NAMALWA (cell line): Measurements from ENCODE around the gene ARPP21.

Source experiments
- DNase-seq: peaks from one replicate; pipeline ENCODE4 v3.0.0-alpha.2; 2015; ENCODE audit warnings: low spot score

Gene ARPP21

GRCh38 chr3:35675621-35676020 is 36.3 kb downstream of the ARPP21 start:
- DNase-seq = no peak

DNA sequence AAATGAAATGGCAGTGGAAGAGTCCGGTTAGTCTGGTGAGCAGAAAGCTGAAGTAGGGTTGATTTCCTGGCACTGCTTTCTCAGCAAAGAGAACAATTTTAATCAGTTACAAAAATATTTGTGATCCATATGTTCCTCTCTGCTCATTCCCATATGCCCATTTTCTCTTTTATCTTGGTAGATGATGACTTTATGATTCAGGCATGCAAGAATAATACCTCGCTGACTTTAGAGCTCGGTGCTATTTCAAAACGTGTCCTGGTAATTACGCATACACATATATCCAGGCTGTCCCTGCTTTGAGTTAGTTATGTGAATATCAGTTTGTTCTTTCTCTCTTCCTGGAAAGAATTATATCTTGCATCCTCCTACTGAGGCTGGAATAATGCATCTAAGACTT is 38.5 kb downstream of the ARPP21 start:
- DNase-seq = no peak

DNA sequence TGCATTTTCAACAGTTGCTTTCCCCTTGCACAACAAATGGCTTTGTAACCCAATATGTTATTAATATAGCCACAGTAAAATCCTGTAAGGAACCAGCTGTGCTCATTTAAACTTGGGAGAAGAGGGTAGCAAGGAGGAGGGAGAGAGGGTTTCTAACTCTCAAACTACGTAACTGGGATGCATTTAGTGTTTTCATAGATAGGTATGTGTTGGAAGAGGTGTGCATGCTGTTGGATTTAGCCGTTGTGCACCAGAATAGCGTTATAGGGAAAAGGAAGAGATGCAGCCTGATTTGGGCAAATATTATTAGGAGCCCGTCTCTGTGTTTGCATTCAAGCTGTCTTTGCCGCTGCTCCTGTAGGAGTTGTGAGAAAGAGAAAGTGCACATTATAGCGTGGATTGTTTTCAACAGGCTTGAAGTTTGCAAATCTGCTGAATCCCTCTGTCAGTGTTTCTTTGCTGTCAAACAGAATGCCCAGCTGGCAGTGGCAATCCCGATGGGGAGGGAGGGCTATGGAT is 39.4 kb downstream of the ARPP21 start:
- DNase-seq = no peak

GRCh38 chr3:35679409-35680080 is 40.2 kb downstream of the ARPP21 start:
- DNase-seq = no peak

DNA sequence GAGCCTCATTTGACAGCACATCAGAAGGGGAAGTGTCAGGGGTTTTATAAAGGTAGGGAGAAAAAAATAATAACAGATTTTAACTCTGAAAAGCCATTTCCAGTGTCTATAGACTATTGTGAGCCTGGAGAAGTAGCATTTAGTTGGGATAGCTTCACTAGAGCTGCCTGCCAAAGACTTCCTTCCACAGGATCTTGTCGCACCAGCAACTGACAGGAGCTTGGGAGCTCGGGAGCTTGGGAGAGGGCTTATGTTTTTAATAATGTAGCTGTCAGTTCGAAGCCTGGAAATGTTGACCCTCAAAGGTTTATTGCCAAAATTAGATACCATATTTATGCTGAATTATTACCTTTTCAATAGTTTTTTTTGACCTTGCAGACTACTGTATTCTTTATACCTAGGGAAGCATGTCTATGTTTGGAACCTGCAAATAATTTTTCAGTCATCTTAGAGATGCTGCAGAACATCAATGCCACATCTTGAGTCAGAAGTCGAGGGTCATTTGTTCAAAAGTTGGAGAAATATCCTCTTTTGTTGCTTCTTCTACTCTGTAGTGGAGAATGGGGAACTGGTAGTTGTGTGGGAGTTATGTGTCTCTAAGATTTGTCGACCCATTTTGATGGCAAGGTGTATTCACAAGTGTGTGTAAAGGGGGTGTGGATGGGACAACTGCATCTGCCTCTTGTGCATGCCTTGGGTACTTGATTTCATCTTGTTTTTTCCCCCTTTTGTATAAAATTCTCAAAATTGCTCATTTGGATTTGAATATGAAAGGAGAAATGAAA is 41.7 kb downstream of the ARPP21 start:
- DNase-seq = no peak

DNA sequence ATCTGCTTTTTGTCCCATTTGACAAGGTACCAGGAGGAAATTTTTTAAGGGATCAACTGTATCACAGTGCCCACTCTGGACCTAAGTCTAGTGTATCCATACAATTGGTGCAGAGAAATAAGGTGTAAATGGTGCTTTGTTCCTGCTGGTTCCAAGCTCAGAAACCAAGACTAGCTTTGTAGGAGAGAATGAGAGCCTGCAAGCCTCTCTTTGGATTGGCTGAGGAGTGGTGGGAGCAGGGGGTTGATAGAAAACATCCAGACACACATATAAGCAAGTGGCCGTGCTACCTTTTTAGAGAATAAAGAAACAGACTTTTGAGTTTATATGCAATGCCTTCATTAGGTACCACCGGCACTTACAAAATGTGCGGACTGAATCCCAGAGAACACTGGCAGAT is 45.8 kb downstream of the ARPP21 start:
- no peak for DNase-seq

GRCh38 chr3:35688826-35689225 is 49.5 kb downstream of the ARPP21 start:
- DNase-seq = no peak

- DNase-seq = no peak
Measured at GRCh38 chr3:35690271-35690670, 50.9 kb downstream of the ARPP21 start.

DNA sequence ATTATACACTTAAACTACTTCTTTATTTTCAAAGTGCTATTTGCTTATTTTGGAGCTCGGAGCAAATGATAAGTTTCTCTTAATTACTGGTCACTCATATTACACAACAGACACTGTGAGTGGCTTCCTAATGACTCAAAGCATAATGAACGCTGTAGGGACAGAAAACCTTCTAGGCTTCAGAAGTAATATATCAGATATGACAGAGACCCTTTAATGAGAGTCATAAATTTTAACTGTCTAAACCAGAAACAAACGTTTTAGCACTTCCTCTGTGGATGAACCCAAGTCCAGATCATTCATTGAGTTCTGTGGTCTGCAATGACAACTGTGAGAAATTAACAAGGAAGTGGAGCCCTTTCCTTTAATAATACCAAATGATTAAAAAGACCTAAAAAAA is 66.6 kb downstream of the ARPP21 start:
- DNase-seq = no peak

GRCh38 chr3:35707904-35708303 is 68.6 kb downstream of the ARPP21 start:
- no peak for DNase-seq

DNA sequence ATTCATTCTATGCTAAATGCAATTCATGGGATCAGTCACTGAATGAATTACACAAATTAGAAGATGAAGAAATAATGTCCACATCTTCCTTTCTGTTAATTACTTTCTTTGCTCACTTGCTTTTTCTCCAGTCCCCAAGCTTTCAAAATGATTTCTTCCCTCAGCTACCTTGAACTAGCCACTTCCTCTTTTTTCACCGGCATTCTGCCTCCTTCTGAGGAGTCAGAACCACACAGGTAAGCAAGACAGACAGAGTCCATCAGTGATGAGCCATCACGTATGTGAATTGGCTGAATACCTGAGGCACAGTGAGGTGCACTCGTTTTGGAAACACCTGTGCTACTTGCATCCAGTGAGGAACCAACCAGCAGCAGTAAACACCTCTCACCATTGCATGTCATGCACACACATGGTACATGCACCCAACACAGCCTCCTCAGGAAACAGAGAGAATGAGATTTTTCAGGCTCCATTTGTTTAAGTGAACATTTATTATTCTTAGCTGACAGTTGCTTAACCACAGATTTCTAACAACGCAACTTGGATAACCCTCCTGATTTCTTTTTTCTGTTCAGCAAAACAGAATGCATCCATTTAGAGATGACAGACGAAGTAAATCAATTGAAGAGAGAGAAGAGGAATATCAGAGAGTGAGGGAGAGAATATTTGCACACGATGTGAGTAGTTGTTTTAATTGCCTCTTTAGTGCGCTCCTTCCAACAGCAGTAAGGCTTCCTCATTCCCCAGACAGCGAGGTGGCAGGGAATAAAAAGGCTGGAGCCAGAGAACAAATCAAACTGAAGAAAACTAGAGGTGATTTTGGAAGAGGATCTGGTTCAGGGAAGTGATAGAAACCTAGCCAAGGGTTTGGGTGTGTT is 69.3 kb downstream of the ARPP21 start:
- DNase-seq = peak; percentile 5

DNA sequence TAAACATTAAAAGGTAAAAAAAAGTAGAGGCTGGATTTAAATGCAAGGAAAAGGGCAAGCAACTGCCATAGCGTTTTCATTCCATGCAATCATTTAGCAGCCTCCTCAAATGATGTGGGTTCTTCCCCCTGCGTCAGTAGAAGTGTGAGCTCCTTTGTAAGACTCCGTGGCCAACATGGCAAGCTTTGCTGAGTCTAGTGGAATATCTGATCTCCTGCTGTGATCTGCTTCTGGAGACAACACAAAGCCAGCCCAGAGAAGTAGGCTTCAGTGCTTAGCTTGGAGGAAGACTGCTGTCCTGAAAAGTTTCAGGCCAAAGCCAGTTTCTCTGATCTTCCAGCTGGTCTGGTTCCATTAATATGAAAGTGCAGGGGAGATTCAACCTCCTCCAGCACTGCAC is 70.4 kb downstream of the ARPP21 start:
- DNase-seq = no peak

DNA sequence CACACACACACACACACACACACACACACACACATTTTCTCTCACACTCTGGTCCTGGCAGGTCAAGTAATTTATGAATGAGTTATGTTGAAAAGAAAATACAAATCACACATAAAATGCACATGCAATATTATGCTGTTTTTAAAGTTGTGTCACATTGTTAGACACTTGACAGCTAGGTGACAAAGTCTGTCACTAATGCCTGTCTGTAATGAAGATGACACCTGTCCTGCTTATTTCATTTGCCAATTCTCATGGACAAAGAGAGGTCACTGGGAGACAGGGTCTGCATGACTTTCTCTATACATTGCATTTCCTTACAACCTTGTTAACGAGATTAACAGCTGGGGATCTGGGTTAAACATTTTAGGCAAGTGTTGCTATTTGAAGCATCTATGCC is 71.2 kb downstream of the ARPP21 start:
- DNase-seq = no peak

DNA sequence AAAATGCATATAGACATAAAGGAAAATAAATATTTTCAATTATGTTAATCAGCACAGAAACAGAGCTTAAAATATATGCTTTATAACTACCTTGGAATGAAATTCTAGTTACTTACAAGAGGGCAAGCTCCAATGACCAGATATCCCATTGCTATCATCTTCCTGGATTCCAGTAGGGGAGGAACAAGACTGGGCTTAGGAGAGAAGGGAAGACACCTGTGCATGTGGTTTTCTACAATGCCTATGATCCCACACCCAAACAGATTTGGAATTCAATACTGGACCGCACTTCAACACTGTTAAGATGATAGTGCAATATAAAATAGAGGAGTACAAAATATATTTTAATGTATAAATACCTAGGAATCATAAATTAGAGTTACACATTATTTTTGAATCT is 79.6 kb downstream of the ARPP21 start:
- no peak for DNase-seq

GRCh38 chr3:35721628-35722027 is 82.3 kb downstream of the ARPP21 start:
- no peak for DNase-seq

- no peak for DNase-seq
Measured at GRCh38 chr3:35722902-35723301, 83.6 kb downstream of the ARPP21 start.

DNA sequence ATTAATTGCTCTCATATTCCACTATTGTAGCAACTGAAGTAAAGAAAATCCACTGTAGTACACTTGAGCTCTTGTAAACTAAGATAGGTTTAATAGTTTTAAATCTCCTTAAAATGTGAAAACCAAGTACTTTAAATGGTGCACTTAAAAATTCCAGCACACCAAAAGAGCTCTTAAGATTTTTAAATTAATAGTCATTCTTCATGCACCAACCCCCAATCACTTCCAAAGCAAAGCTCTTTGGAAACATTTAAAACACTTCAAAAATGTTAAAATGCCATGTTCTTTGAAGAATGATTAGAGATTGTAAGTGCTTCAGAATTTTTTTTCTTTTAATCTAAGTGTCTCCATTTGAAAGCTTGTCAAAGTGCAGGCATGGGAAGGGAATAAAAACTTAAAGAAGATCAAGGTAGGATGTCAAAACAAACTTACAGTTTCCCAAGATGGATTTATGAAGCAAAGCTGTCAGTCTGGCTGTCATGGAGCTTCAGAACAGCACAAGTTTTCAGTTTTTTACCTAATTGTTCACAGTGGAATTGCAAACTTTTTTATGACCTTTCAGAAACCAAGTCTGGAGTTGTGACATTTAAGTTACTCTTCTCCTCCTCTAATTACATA is 84.3 kb downstream of the ARPP21 start:
- no peak for DNase-seq

GRCh38 chr3:35724106-35724505 is 84.8 kb downstream of the ARPP21 start:
- DNase-seq = no peak

- DNase-seq = no peak
Measured at GRCh38 chr3:35727179-35727578, 87.9 kb downstream of the ARPP21 start.

DNA sequence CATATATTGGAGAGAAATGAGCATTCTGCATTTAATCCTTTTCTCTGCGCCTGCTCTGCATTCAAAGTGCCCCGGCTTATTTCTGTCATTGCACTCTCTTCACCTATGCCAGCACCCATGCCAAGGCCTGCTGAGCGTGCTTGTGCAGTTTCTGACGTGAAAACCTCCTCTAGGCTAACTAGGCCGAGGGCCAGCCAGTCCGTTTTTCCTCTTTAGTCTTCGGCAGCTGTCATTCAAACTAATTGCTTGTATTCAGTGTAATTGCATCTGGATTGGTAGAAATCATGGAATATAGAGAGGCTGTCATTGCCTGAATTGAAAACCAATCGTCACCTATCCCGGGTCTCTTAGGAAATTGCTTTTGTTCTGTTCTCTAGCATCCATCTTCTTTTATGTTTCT is 94.0 kb downstream of the ARPP21 start:
- DNase-seq = no peak

- no peak for DNase-seq
Measured at GRCh38 chr3:35733864-35734263, 94.5 kb downstream of the ARPP21 start.

GRCh38 chr3:35737080-35737479 is 97.8 kb downstream of the ARPP21 start:
- DNase-seq = no peak
